H1 (cell line): Measurements from ENCODE around the gene LBP. TPM values are rescaled to one million over a fixed set of nuclear protein-coding genes. Genes with fewer than 3 reads are reported as not detected.
"Not testable (repeated sequence)": the region's sequence is repeated elsewhere in the genome, so short reads cannot be mapped to it uniquely, and the experiment has no call there.

Source experiments
- CTCF ChIA-PET: fragments of 300-600 bp; sonication (Branson Sonifier 250); formaldehyde crosslinking; loops from one replicate; lab custom pipeline; 2021; ENCODE audit not compliant: partially characterized antibody; lab: Charles Lee
- POLR2A ChIA-PET: fragments of 300-600 bp; sonication (Branson Sonifier 250); formaldehyde crosslinking; loops from one replicate; lab custom pipeline; 2021; ENCODE audit warnings: inconsistent platforms; ENCODE audit not compliant: partially characterized antibody; lab: Charles Lee
- DNase-seq, 2 experiments: peaks; one replicate each; pipeline versions ENCODE4 v3.0.0 to v3.0.0-alpha.2; 2010 to 2022; ENCODE audit warnings: low spot score in 2 of 2, low read depth in 1 of 2, mixed read lengths in 1 of 2
- FAIRE-seq: peaks from 2 replicates; lab custom pipeline; 2011; peaks lifted over from hg19 to GRCh38; lab: Jason Lieb, UNC
- H2AFZ ChIP-seq: 2 replicates; pipeline ENCODE4 v1.8.1; 2012; ENCODE audit warnings: low read length, inconsistent platforms
- H2AK5ac ChIP-seq: 2 replicates; pipeline ENCODE4 v1.6.1; 2013; ENCODE audit warnings: low read depth, low read length
- H2BK120ac ChIP-seq: replicated peaks from 2 replicates; pipeline ENCODE3; 2013; ENCODE audit warnings: low read depth, low read length, inconsistent platforms
- H2BK12ac ChIP-seq: 2 replicates; pipeline ENCODE4 v1.6.1; 2013; ENCODE audit warnings: low read depth, low read length
- H2BK15ac ChIP-seq: 2 replicates; pipeline ENCODE4 v1.6.1; 2013; ENCODE audit warnings: low read length
- H2BK20ac ChIP-seq: 2 replicates; pipeline ENCODE4 v1.6.1; 2013; ENCODE audit warnings: low read length
- H2BK5ac ChIP-seq: 2 replicates; pipeline ENCODE4 v1.6.1; 2013; ENCODE audit warnings: low read depth, low read length
- H3K14ac ChIP-seq: 2 replicates; pipeline ENCODE4 v1.6.1; 2013; ENCODE audit warnings: inconsistent platforms; ENCODE audit not compliant: insufficient read length
- H3K18ac ChIP-seq: 2 replicates; pipeline ENCODE4 v1.6.1; 2013; ENCODE audit warnings: low read length; ENCODE audit errors: extremely low read depth
- H3K23ac ChIP-seq: 2 replicates; pipeline ENCODE4 v1.6.1; 2013; ENCODE audit warnings: inconsistent platforms; ENCODE audit not compliant: insufficient read length
- H3K23me2 ChIP-seq: 2 replicates; pipeline ENCODE4 v1.6.1; 2013; ENCODE audit warnings: low read depth, low read length
- H3K27ac ChIP-seq: 2 replicates; pipeline ENCODE4 v1.6.1; 2011; ENCODE audit warnings: low read depth, low read length, inconsistent platforms
- H3K27me3 ChIP-seq, 4 experiments: replicated peaks in 1 of 4; 1 replicate in 1 of 4; 2 replicates in 3 of 4; pipeline versions ENCODE4 v1.6.1 to v1.8.1; 2011 to 2013; ENCODE audit warnings: low read length in 3 of 4, mild to moderate bottlenecking in 3 of 4, inconsistent platforms in 2 of 4, mixed read lengths in 2 of 4, moderate library complexity in 1 of 4; ENCODE audit not compliant: control insufficient read depth in 3 of 4, insufficient read depth in 3 of 4; ENCODE audit errors: extremely low read depth in 1 of 4
- H3K36me3 ChIP-seq, 4 experiments: 2 replicates each; pipeline versions ENCODE4 v1.6.1 to v1.8.1; 2011 to 2013; ENCODE audit warnings: mild to moderate bottlenecking in 4 of 4, low read length in 3 of 4, moderate library complexity in 2 of 4, control low read depth in 1 of 4, inconsistent platforms in 1 of 4; ENCODE audit not compliant: insufficient read depth in 4 of 4, control insufficient read depth in 2 of 4
- H3K4ac ChIP-seq: replicated peaks from 2 replicates; pipeline ENCODE3; 2013; ENCODE audit warnings: low read length, low read depth, mixed read lengths, inconsistent platforms; ENCODE audit not compliant: insufficient read length
- H3K4me1 ChIP-seq, 4 experiments: replicated peaks in 1 of 4; 1 replicate in 1 of 4; 2 replicates in 3 of 4; pipeline versions ENCODE4 v1.6.1 to v1.8.1; 2011 to 2013; ENCODE audit warnings: low read length in 3 of 4, inconsistent platforms in 2 of 4, mixed read lengths in 1 of 4; ENCODE audit not compliant: insufficient read depth in 4 of 4, control insufficient read depth in 3 of 4
- H3K4me2 ChIP-seq, 2 experiments: 2 replicates each; pipeline versions ENCODE4 v1.6.1 to v1.8.1; 2011 to 2013; ENCODE audit warnings: low read depth in 2 of 2, low read length in 2 of 2, control low read depth in 1 of 2, inconsistent platforms in 1 of 2, mild to moderate bottlenecking in 1 of 2; ENCODE audit not compliant: insufficient read depth in 1 of 2
- H3K4me3 ChIP-seq, 4 experiments: fragments of 200-600, 300-600 bp in 1 of 4; sonication (generic), shearing (Covaris generic), sonication (Bioruptor Twin) in 1 of 4; 2 replicates each; pipeline versions ENCODE4 v1.5.1 to v1.8.1; 2011 to 2016; ENCODE audit warnings: low read length in 4 of 4, low read depth in 3 of 4, control low read depth in 2 of 4, inconsistent platforms in 2 of 4, mild to moderate bottlenecking in 2 of 4, mixed read lengths in 1 of 4, moderate library complexity in 1 of 4; ENCODE audit not compliant: insufficient read depth in 2 of 4; ENCODE audit errors: extremely low read depth in 1 of 4
- H3K56ac ChIP-seq: replicated peaks from 2 replicates; pipeline ENCODE3; 2013; ENCODE audit warnings: low read depth, mild to moderate bottlenecking, mixed read lengths, low read length, inconsistent platforms; ENCODE audit not compliant: insufficient read length
- H3K79me1 ChIP-seq: 2 replicates; pipeline ENCODE4 v1.6.1; 2013; ENCODE audit warnings: low read depth, low read length, control low read depth
- H3K79me2 ChIP-seq, 2 experiments: 2 replicates each; pipeline versions ENCODE4 v1.6.1 to v1.8.1; 2012 to 2013; ENCODE audit warnings: low read length in 2 of 2, mild to moderate bottlenecking in 2 of 2, inconsistent platforms in 1 of 2; ENCODE audit not compliant: insufficient read depth in 2 of 2, control insufficient read depth in 1 of 2
- H3K9ac ChIP-seq, 4 experiments: replicated peaks in 1 of 4; 1 replicate in 1 of 4; 2 replicates in 3 of 4; pipeline versions ENCODE4 v1.6.1 to v1.8.1; 2011 to 2013; ENCODE audit warnings: low read depth in 3 of 4, low read length in 3 of 4, control low read depth in 2 of 4, mild to moderate bottlenecking in 2 of 4, moderate library complexity in 2 of 4, inconsistent platforms in 1 of 4; ENCODE audit errors: extremely low read depth in 1 of 4
- H3K9me3 ChIP-seq, 2 experiments: 2 replicates each; pipeline versions ENCODE4 v1.6.1 to v1.8.1; 2012 to 2013; ENCODE audit warnings: mild to moderate bottlenecking in 2 of 2, moderate library complexity in 2 of 2, control low read depth in 1 of 2, inconsistent platforms in 1 of 2, low read depth in 1 of 2, low read length in 1 of 2, mixed read lengths in 1 of 2; ENCODE audit not compliant: insufficient read depth in 2 of 2
- H4K20me1 ChIP-seq, 2 experiments: replicated peaks in 1 of 2; 2 replicates each; pipeline versions ENCODE3 to v1.8.1; 2011 to 2013; ENCODE audit warnings: inconsistent platforms in 2 of 2, low read length in 2 of 2, mild to moderate bottlenecking in 1 of 2; ENCODE audit not compliant: insufficient read depth in 2 of 2, control insufficient read depth in 1 of 2
- H4K5ac ChIP-seq: 2 replicates; pipeline ENCODE4 v1.6.1; 2013; ENCODE audit warnings: low read length, low read depth, mixed read lengths, inconsistent platforms; ENCODE audit not compliant: insufficient read length
- H4K8ac ChIP-seq: 2 replicates; pipeline ENCODE4 v1.8.0; 2013; ENCODE audit warnings: mild to moderate bottlenecking, moderate library complexity, low read length, inconsistent platforms; ENCODE audit not compliant: insufficient read depth; ENCODE audit errors: extremely low read depth
- H4K91ac ChIP-seq: replicated peaks from 2 replicates; pipeline ENCODE3; 2013; ENCODE audit warnings: low read length, mixed read lengths, inconsistent platforms; ENCODE audit not compliant: insufficient read length
- WGBS, 2 experiments: shearing (Covaris generic) in 1 of 2; methylation state at CpG; one replicate each; pipeline versions ENCODE4 v1.1.6 to v1.1.7; 2013 to 2015; ENCODE audit warnings: low lambda C conversion rate in 2 of 2, mixed read lengths in 2 of 2, inconsistent platforms in 1 of 2, low coverage in 1 of 2, missing lambda C conversion rate in 1 of 2; ENCODE audit not compliant: insufficient replicate concordance in 2 of 2, insufficient coverage in 1 of 2, insufficient read length in 1 of 2; ENCODE audit errors: extremely low coverage in 1 of 2, missing lambda C conversion rate in 1 of 2; 5-methylcytosine and 5-hydroxymethylcytosine counted together
- polyA plus RNA-seq, 7 experiments: library from polyadenylated mRNA; depleted of rRNA in 3 of 7; stranded (reverse) in 5 of 7; unstranded in 2 of 7; fragments of >200 nt in 5 of 7; fragments of 200-250 nt in 2 of 7; gene quantifications; 1 replicate in 5 of 7; 2 replicates in 1 of 7; 4 replicates in 1 of 7; pipeline versions ENCODE4 v1.2.1 to v1.2.3, GENCODE V29; 2011 to 2013; ENCODE audit warnings: missing spikeins in 2 of 7, mixed read lengths in 2 of 7
- total RNA-seq: library from RNA; stranded (reverse); fragmentation: NEBNext Ultra II Directional; extraction: Animal tissue kit (Norgen Biotek cat#: 25700); gene quantifications from 2 replicates; pipeline ENCODE4 v1.2.1, GENCODE V29; 2021

Gene LBP
- total and polyA plus RNA-seq, 2 of the 8 experiments (the other 6 are each of a cell fraction or from before 2014, with no cell fraction given): 0.60 to 0.63 TPM

DNA sequence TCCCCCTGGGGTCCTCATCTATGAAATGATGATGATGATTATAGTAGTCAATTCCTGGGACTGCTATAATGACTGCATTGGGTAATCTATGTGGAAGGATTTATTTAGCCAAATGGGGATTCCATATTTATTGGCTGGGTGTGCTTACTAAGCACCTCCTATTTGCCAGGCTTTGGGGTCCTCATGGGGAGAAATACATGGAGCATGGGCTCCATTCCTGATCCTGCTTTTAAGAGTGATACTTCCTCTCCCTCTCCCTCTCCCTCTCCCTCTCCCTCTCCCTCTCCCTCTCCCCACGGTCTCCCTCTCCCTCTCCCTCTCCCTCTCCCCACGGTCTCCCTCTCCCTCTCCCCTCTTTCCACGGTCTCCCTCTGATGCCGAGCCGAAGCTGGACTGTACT lies 31.6 kb downstream of the LBP start:
- H3K27me3 ChIP-seq, H2AK5ac ChIP-seq: not testable (repeated sequence)

More for the DNA sequence above, 31.6 kb downstream of the LBP start:
- no CpG with 5 or more reads among the region's 5 CpGs for WGBS, 2 experiments
- H2BK20ac ChIP-seq, H4K5ac ChIP-seq, H3K23ac ChIP-seq, H3K79me1 ChIP-seq, H3K14ac ChIP-seq, H4K91ac ChIP-seq, H3K9ac ChIP-seq, H3K18ac ChIP-seq, POLR2A ChIA-PET, H2BK12ac ChIP-seq, H2BK120ac ChIP-seq, H3K4me2 ChIP-seq, FAIRE-seq, H3K56ac ChIP-seq, H2BK5ac ChIP-seq, H3K4me3 ChIP-seq, H3K4ac ChIP-seq, H3K9me3 ChIP-seq, H2BK15ac ChIP-seq, DNase-seq, H3K4me1 ChIP-seq, H3K27ac ChIP-seq, H4K20me1 ChIP-seq, H3K23me2 ChIP-seq, H4K8ac ChIP-seq, H3K36me3 ChIP-seq, H3K79me2 ChIP-seq, H2AFZ ChIP-seq: not testable (repeated sequence)
- CTCF ChIA-PET: interaction anchor here (0.9 to 9.9 kb wide), 3 partner anchors 11 to 40 kb away, joined by 3 to 90 read pairs (median 3); no protein-coding TSS in a partner anchor
